NCI-H2171 treated with DMSO at 0.1 percent for 48 hours (cell line): Measurements from ENCODE around the gene ZBTB12.
"Not testable (repeated sequence)": the region's sequence is repeated elsewhere in the genome, so short reads cannot be mapped to it uniquely, and the experiment has no call there.

Source experiments
- DNase-seq: peaks from one replicate; lab custom pipeline; 2025; lab: John Stamatoyannopoulos, UW

ZBTB12 gene

DNA sequence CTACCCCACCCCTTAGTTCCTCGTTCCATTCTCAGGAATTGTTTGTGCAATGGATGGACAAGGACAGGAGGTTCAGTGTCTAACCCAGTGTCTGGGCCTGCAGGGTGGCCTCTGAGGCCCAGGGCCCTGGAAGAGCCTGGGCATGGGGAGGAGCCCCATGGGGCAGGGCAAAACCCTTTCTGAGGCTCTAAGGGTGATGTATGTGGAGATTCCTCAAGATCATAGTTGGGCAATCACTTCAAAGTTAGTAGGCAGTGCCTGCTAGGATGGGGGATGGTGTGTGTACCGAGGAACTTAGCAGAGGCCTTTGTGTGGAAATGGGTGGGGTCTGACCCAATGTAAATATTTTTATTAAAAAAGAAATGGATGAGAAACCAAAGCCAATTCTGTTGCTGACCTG lies 18.9 kb upstream of the ZBTB12 start:
- DNase-seq = no peak

DNA sequence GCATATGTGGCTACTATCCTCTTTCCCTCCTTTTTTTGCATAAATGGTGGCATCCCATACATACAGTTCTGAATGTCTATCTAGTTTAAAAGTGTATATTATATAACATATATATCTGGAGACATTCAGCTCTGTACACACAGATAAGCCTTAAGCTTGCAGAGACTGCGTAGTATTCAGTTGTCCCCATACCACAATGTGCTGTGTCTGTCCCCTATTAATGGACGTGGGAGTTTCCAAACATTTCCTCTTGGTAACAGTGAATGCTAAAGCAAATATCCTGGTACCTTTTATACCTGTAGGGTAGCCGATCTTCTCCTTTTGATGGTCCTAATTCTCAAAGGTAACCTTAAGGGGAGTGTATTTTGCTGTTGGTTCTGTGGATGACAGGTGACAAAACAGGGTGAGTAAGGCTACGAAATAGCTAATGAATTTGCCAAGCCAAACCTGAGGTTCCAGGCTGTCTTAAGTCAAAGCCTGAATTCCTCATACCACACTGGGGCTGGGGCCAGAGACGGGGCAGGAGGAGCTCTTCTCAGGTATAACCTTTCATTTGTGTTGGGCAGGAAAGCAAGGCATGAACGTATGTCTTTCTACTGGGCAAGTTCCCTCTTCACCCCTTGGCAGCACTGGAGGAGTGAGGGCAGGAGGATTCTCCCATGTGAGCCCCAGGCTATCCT lies 17.9 kb upstream of the ZBTB12 start:
- DNase-seq = no peak

DNA sequence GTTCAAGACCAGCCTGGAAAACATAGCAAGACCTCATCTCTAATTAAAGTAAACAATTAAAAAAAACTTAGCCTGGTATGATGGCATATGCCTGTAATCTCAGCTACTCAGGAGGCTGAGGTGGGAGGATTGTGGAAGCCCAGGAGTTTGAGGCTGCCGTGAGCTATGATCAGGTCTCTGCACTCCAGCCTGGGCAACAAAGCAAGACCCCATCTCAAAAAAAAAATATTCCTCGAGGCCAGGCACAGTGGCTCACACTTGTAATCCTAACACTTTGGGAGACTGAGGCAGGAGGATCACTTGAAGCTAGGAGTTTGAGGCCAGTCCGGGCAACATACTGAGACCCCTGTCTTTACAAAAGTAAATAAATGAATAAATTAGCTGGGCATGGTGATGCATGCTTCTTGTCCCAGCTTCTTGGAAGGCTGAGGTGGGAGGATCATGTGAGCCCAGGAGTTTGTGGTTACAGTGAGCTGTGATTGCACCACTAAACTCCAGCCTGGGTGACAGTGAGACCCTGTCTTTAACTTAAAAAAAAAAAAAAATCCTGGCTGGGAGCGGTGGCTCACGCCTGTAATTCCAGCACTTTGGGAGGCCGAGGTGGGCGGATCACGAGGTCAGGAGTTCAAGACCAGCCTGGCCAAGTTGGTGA lies 16.3 kb upstream of the ZBTB12 start:
- no peak for DNase-seq

DNA sequence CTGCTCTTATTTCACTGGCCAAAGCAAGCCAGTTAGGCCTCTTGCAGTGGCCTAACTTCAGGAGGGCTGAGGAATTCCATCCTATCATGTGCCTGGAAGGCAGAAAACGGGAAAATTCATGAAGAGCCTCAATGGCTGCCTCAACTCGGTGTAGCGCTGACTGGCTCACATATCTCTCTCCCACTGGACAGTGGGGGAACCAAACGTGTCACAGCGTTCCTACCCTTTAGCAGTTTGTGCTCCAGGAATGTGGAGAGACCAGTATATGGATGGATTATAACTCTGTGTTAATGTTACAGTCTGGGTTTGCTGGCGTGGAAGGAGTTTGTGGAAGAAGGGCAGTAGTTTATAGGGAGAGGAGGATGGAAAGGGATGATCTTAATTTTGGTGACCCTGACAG lies 13.9 kb upstream of the ZBTB12 start:
- DNase-seq = no peak

DNA sequence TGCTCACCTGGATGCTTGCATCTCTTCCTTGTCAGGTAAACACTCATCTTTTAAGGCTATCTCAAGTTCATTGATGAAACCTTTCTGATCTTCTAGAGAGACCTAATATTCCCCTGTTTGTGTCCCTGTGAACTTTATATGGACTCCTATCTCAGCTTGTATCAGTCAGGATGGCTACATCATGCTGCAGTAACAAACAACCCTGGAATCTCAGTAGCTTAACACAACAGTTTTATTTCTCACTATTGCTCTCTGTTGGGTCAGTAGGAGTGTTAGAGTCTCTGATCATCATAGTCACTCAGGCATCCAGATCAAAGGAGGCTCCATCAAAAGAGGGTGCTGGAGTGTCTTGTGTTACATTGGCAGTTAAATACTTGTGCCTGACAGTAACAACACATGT lies 13.5 kb upstream of the ZBTB12 start:
- DNase-seq = no peak

DNA sequence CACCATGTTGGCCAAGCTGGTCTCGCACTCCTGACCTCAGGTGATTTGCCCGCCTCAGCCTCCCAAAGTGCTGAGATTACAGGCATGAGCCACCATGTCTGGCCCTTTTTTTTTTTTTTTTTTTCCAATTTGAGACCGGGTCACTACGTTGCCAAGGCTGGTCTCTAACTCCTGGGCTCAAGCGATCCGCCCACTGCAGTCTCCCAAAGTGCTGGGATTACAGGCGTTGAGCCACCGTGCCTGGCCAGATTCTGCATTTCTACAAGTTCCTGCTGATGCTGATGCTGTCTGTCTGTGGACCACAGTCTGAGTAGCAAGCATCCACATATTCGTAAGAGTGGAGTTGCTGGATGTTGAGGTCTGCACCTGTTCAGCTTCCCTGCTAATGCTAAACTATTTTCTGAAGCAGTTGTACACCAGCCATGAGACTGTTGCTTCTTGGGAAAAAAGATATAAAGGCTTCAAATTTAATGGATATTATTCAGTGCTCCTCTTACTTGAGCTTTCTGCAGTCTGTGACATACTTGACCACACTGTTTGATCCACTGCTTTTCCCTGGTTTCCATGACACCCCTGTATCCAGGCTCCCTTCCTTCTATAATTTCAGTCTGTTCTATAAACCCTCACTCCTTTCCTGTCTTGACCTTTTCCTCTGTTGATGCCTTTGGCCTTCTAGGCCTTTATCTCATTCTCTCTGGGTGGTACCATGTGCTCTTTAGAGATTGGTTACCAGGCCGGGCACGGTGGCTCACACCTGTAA lies 10.1 kb upstream of the ZBTB12 start:
- no peak for DNase-seq

DNA sequence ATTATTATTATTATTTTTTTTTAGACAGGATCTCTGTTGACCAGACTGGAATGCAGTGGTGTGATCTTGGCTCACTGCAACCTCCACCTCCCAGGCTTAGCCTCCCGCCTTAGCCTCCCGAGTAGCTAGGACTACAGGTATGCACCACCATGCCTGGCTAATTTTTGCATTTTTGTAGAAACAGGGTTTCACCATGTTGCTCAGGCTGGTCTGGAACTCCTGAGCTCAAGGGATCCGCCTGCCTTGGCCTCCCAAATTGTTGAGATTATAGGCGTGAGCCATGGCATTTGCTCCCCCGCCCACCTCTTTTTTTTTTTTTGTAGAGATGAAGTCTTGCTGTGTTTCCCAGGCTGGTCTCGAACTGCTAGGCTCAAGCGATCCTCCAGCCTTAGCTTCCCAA lies 7.4 kb upstream of the ZBTB12 start:
- DNase-seq = not testable (repeated sequence)

DNA sequence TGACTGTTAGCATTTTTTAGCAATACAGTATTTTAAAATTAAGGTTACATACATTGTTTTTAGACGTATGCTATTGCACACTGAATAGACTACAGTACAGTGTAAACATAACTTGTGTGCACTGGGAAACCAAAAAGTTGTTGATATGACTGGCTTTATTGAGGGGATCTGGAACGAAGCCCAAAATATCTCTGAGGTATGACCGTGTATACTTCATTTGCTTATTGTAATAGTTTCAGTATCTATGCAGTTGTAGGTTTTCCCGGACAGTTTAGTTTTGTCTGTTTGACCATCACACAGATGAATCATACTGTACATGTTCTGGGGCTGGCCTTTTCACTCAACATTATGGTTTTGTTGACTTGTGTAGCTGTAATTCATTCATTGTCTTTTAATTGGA lies 6.9 kb upstream of the ZBTB12 start:
- DNase-seq = no peak

DNA sequence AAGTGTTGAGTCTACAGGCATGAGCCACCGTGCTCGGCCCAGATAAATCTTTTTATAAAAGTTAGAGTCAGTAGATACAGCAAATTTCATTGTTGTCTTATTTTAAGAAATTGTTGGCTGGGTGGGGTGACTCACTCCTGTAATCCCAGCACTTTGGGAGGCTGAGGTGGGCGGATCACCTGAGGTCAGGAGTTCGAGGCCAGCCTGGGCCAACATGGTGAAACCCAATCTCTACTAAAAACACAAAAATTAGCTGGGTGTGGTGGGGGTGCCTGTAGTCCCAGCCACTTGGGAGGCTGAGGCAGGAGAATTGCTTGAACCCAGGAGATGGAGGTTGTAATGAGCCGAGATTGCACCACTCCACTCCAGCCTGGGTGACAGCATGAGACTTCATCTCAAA lies 6.4 kb upstream of the ZBTB12 start:
- DNase-seq = not testable (repeated sequence)

DNA sequence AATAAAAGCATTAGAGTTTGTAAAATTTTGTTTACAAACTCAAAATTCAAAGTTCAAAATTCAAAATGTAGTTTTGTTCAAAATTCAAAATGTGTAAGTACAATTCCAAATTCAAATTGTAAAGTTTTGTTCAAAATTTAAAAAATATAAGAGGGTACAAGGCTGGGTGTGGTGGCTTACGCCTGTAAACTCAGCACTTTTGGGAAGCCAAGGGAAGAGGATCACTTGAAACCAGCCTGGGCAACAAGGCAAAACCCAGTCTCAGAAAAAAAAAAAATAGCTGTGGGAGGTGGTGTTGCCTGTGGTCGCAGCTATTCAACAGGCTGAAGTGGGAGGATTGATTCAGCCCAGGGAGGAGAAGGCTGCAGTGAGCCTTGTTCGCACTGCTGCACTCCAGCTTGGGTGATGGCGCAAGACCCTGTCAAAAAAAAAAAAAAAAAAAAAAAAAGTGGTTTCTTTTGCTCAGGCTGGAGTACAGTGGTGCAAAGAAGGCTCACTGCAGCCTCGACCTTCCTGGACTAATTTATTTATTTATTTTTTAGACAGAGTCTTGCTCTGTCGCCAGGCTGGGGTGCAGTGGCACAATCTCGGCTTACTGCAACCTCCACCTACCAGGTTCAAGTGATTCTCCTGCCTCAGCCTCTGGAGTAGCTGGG lies 5.4 kb upstream of the ZBTB12 start:
- peak; percentile 62 for DNase-seq

DNA sequence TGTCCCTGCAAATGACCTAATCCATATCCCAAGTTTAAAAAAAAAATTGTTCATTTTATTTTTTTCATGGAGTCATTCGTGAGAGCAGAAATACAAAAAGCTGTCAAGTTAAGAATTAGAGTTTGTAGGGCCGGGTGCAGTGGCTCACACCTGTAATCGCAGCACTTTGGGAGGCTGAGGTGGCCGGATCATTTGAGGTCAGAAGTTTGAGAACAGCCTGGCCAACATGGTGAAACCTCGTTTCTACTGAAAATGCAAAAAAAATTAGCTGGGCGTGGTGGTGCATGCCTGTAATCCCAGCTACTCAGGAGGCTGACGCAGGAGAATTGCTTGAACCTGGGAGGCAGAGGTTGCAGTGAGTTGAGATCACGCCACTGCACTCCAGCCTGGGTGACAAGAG lies 4.8 kb upstream of the ZBTB12 start:
- not testable (repeated sequence) for DNase-seq

DNA sequence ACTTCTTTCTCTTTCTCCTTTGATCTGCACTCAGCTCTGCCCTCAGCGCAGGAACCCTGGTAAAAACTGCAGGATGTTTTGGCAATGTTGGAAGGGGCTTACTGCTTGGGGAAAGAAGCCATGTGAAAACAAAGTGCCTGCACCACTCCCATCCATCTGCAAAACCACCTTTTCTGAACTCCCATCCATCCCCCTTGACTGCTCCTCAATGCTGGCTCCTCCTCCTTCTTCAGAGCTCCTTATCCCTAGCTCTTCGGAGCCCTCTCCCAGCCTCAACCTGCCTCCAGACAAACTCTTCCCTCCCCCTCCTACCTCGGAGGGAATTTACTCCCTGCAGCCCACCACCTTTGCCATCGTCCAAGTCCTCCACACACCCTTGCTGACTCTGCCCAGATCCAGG lies 4.2 kb upstream of the ZBTB12 start:
- no peak for DNase-seq

DNA sequence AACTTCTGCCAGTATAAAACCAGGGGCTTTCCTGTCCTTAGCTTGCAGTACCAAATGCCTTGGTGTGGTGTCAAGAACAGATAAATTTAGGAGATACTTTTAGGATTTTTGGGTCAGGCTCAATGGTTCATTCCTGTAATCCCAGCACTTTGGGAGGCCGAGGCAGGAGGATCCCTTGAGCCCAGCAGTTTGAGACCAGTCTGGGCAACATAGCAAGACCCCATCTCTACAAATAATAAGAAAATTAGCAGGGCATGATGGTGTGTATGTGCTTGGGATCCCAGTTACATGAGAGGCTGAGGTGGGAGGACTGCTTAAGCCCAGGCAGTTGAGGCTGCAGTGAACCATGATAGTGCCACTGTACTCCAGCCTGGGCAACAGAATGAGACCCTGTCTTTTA lies 3.2 kb upstream of the ZBTB12 start:
- DNase-seq = no peak

DNA sequence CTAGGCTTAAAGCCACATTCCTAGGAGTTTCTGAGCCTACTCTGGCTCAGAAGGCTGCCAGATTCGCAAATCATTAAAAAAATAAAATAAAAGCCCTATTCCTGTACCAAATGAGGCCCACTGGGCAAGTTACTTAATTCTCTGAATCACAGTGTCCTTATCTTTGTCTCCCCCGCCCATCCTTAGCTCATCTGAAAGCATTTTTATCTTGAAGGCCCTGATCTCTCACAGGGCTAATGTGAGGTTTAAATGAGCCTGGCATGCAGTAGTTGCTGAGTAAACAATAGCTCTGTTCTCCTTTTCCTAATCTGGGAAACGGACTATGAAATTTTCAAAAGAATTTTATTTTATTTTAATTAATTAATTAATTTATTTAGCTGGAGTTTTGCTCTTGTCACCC lies 2.1 kb upstream of the ZBTB12 start:
- no peak for DNase-seq

DNA sequence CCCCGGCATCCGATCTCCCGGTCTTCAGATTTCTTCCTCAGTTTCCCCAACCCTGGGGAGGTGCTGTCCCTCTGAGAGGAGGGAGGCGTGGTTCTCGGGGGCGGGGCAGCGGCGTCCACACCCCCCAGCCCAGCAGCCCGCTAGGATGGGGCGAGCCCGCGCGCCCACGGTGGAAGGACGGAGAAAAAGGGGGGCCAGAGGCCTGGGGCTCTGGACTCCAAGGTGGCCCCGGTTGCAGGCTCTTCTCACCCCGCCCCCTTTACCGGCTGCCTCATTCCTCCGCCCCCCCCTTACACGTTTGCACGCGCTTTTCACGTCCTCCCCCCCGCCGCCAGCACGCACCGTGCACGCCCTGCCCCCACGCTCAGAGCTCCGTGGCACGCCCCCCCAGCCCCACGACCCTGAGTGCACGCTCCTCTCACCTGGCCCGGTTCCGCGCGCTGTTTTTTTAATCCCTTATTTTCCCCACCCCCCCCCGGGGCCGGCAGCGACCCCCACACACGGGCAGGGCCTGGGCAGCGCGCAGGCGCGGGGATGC lies 402 bp downstream of the ZBTB12 start:
- DNase-seq = peak; percentile 53

DNA sequence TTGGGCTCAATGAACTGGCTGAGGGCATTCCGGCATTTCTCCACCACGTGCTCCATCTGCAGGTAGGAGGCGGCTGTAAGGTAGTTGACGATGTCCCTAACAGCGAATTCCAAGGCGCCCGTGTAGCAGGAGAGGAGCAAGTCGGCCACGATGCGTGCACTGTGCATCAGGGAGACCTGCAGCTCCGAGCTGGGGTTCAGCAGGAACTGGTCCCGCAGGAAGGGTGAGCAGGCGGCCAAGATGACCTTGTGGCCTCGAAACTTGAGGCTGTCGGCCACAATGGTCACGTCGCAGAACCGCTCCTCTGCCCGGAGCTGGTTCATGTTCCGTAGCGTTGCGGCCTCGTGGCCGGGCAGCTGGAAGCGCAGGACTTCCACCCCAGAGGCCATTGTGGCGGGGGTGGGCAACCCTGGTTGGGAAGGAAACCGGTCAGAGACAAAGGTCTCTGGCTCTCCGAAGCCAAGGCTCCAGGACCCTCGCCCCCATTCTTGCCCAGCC lies 920 bp downstream of the ZBTB12 start:
- no peak for DNase-seq

DNA sequence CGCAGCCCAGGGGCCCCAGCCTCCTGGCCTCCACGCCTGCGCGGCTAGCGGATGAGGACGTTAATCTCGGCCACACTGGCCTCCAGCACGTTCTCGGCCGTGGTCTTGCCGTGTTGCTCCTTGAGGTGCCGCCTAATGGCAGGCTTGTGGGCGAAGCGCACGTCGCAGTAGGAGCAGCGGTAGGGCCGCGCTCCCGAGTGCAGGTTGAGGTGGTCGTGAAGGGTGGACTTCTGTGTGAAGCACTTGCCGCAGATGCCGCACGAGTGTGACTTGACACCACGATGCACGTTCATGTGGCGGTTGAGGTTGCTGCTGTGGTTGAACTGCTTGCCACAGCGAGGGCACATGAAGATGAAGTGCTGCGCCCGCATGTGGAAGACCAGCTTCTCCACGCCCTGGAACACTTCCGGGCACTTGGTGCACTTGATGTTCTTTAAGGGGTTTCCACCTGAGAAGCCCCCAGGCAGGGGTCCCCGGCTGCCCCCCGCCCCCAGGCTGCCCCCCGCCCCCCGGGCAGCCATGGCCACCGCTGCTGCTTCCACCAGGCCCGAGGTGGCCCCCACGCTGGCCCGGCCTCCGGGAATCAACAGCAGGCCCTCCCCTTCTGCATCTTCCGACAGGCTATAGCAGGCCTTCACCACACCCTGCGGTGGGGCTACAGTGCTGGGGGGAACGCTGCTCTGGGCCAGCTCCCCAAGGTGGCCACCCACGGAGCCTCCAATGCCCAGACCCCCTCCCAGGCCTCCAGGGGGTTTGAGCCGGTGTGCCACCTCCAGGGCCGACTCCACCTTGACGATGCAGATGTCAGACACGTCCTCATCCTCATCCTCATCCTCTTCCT lies 1.8 kb downstream of the ZBTB12 start:
- DNase-seq = no peak

DNA sequence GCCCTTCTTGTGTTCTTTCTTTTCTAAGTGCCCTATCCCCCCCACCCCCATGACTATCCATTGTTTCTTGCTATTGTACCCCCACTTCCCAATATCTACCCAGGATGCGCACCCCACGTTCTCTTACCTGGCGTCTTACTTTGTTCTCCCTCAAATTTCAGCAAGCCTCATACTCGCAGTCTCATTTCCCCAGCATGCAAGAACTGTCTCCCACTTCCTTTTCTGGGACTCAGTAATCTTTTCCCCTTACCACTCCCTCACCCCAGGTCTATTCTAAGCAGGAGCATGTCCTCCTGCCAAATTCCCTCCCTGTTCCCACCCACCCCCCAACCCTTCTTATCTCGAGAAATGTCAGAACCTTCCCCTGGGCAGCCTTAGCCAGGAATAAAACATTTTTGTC lies 2.7 kb downstream of the ZBTB12 start:
- DNase-seq = no peak

DNA sequence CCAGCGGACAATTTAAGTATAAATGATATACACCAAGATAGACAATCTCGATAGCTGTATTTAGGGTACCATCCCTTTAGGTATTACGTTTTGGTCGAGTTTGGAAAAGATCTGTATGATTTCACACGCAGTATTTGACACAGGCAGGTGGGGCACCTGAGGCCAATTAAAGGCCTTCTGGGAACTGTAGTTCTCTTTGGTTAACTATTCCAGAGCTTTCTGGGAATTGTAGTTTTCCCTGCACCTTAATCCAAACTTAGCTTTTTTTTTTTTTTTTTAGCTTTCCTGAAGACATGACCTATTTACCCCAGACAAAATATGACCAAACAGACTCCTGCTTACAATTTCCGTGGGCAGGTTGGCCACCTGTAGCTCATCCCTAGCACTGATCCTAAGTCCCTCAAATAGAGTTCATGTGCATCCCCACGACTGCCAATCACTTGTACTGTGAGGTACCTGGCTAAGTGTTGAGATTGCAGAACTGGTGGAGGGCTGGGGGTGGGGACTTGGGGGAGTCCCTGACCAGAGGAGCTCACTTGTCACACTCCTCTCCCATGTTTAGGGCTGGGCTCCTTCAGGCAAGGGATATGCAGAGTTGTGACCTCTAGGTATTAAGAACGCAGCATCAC lies 3.4 kb downstream of the ZBTB12 start:
- DNase-seq = peak; percentile 89

DNA sequence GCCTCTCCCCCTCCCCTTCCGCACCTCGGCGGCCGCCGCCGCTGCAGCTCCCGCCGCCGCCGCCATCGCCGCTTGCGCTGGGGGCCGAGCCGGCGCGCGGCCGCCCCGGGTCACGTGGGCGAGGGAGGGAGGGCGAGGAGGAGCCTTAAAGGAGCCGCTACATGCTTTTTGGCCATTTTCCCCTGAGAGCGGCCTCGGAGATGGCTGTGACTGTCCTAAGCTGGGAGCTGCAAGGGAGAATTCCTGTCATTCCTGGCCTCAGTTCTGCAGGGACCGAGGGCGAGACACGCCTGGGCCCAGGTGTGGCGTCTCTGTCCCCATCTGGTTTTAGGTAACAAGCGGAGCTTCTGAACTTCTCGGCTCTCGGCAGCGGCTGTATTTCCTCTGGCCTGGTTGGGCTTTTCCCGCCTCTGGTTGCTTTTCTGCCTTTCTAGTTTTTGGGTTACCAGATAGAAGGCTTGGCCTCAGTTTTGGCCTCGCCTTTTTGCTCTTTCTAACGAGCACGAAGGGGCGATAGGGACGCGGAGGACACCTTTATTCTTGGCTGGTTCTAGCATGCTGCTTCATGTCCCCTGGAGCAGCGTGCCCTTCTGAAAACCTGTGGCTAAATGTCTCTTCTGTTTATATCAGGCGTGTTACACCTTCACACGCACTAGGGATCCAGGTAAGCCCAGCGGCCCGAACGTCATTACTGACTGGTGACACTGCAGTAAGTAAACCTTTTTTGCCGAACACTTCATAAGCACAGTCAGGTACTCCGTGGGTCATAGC lies 4.1 kb downstream of the ZBTB12 start, which contains the start of gene EHMT2:
EHMT2 (minus strand) TSS at position 87 of the 771 bp plus-strand sequence; CDS start at position 66, 21 bp downstream.
- peak; percentile 91 for DNase-seq
